HL-60 (cell line): ENCODE measurements around the gene DLG5.

Source experiments
- GABPA ChIP-seq: IDR thresholded peaks from 2 replicates; pipeline ENCODE4 v1.6.1; 2012; ENCODE audit warnings: low read depth
- POLR2AphosphoS5 ChIP-seq: IDR thresholded peaks from 2 replicates; pipeline ENCODE4 v1.6.1; 2012; ENCODE audit warnings: low read depth
- TF ChIP-seq, protein P1 (sequence below): IDR thresholded peaks from one replicate; pipeline ENCODE4 v1.5.1; 2011; ENCODE audit warnings: low read length, control low read depth, inconsistent platforms; ENCODE audit not compliant: insufficient read depth
- TF ChIP-seq, protein P2 (sequence below): IDR thresholded peaks from 2 replicates; pipeline ENCODE4 v1.6.1; 2012; ENCODE audit warnings: low read depth; ENCODE audit not compliant: insufficient replicate concordance

DNA sequence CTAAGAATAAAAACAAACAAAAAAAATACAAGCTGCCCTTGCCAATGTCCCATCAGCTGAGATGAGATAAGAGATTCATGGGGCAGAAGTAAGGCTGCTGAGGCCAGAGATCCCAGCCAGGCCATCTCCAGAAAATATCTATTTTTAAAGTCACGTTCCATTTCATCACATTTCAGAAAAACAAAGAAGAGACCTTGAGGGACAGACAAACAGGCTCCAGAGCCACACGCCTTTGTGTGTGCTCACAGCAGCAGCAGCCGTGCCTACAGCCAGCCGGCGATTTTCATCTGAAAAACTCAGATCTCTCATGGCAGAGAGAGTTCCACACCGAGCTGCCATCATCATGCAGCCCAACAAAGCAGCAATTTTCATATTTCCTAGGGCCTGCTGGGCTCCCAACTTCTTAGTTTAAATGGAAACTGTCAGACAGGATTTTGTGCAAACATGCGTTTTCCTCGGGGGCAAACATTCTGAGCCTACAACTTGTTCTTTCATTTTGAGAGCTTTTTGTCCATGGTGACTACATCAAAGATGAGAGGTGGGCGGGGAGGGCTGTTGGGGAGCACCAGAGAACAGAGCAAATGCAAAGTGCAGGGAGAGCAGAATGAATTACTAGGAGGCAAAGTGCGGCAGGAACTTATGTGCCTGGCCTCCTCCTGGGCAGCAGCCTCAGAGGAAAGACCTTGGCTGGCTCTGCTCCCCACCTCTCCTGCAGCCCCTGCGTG, 38.8 kb downstream of the DLG5 start:
- no peak for TF ChIP-seq POLR2AphosphoS5
- TF ChIP-seq, protein P1, sequence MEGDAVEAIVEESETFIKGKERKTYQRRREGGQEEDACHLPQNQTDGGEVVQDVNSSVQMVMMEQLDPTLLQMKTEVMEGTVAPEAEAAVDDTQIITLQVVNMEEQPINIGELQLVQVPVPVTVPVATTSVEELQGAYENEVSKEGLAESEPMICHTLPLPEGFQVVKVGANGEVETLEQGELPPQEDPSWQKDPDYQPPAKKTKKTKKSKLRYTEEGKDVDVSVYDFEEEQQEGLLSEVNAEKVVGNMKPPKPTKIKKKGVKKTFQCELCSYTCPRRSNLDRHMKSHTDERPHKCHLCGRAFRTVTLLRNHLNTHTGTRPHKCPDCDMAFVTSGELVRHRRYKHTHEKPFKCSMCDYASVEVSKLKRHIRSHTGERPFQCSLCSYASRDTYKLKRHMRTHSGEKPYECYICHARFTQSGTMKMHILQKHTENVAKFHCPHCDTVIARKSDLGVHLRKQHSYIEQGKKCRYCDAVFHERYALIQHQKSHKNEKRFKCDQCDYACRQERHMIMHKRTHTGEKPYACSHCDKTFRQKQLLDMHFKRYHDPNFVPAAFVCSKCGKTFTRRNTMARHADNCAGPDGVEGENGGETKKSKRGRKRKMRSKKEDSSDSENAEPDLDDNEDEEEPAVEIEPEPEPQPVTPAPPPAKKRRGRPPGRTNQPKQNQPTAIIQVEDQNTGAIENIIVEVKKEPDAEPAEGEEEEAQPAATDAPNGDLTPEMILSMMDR, result no peak
- no peak for TF ChIP-seq GABPA
- TF ChIP-seq, protein P2, sequence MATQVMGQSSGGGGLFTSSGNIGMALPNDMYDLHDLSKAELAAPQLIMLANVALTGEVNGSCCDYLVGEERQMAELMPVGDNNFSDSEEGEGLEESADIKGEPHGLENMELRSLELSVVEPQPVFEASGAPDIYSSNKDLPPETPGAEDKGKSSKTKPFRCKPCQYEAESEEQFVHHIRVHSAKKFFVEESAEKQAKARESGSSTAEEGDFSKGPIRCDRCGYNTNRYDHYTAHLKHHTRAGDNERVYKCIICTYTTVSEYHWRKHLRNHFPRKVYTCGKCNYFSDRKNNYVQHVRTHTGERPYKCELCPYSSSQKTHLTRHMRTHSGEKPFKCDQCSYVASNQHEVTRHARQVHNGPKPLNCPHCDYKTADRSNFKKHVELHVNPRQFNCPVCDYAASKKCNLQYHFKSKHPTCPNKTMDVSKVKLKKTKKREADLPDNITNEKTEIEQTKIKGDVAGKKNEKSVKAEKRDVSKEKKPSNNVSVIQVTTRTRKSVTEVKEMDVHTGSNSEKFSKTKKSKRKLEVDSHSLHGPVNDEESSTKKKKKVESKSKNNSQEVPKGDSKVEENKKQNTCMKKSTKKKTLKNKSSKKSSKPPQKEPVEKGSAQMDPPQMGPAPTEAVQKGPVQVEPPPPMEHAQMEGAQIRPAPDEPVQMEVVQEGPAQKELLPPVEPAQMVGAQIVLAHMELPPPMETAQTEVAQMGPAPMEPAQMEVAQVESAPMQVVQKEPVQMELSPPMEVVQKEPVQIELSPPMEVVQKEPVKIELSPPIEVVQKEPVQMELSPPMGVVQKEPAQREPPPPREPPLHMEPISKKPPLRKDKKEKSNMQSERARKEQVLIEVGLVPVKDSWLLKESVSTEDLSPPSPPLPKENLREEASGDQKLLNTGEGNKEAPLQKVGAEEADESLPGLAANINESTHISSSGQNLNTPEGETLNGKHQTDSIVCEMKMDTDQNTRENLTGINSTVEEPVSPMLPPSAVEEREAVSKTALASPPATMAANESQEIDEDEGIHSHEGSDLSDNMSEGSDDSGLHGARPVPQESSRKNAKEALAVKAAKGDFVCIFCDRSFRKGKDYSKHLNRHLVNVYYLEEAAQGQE, result no peak
